ENCODE measurements around the gene ACP2. TPM values are rescaled to one million over a fixed set of nuclear protein-coding genes. Genes with fewer than 3 reads are reported as not detected.

ACP2 gene
- total and polyA plus RNA-seq, 12 donors = 17.2 to 42.6 (median 23.9) TPM

DNA sequence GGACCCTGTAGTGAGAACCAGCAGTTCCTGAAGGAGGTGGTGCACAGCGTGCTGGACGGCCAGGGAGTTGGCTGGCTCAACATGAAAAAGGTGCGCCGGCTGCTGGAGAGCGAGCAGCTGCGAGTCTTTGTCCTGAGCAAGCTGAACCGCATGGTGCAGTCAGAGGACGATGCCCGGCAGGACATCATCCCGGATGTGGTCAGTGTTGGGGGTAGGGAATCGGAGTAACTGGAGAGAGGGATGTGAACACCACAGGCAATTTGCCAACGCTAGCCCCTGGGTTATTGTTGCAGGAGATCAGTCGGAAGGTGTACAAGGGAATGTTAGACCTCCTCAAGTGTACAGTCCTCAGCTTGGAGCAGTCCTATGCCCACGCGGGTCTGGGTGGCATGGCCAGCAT, 41.2 kb upstream of the ACP2 start:
- TF ChIP-seq, protein P1, sequence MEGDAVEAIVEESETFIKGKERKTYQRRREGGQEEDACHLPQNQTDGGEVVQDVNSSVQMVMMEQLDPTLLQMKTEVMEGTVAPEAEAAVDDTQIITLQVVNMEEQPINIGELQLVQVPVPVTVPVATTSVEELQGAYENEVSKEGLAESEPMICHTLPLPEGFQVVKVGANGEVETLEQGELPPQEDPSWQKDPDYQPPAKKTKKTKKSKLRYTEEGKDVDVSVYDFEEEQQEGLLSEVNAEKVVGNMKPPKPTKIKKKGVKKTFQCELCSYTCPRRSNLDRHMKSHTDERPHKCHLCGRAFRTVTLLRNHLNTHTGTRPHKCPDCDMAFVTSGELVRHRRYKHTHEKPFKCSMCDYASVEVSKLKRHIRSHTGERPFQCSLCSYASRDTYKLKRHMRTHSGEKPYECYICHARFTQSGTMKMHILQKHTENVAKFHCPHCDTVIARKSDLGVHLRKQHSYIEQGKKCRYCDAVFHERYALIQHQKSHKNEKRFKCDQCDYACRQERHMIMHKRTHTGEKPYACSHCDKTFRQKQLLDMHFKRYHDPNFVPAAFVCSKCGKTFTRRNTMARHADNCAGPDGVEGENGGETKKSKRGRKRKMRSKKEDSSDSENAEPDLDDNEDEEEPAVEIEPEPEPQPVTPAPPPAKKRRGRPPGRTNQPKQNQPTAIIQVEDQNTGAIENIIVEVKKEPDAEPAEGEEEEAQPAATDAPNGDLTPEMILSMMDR (IDR thresholded peaks at IDR 0.05) = no peak
- Histone ChIP-seq H3K4me3 (no peak overlapping the region), H3K9me3 (no peaks in the 10 kb centered on the region), H3K27me3 (no peaks in the 10 kb centered on the region), H3K4me1 (peaks cover 0 to 38% (median 21%) of the 10 kb centered on the region in 9 donors), H3K27ac (no peak overlapping the region), H3K36me3 (peaks cover 0 to 100% (median 9%) of the 10 kb centered on the region in 9 donors)
- intact Hi-C loops (cut with DNase I) = no loop called here
- DNase-seq = no peak
- 95% methylated on average over 15 of the region's 15 CpGs for WGBS, 2 donors
- no peak for ATAC-seq

DNA sequence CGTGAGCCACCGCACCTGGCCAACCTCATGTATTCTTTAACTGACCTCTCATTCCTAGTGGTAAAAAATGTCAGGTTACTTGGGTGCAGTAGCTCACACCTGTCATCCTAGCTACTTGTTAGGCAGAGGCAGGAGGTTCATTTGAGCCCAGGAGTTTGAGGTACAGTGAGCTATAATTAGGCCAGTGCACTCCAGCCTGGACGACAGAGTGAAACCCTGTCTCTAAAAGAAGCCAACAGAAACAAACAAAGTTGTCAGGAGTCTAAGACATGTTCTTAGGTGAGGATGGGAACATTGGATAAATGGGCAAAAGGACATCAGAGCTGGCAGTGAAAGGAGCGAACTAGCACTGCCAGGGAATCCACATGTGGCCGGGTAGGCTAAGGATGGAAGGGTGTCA, 39.5 kb upstream of the ACP2 start:
- Histone ChIP-seq H3K36me3 (peaks cover 0 to 100% (median 16%) of the 10 kb centered on the region in 9 donors), H3K27me3 (no peaks in the 10 kb centered on the region), H3K4me1 (peaks cover 0 to 40% (median 21%) of the 10 kb centered on the region in 9 donors), H3K9me3 (no peaks in the 10 kb centered on the region), H3K27ac (peak overlapping the region; percentile 31 to 78 (median 65)), H3K4me3 (no peak overlapping the region)
- TF ChIP-seq, protein P1 (IDR thresholded peaks at IDR 0.05) = no peak
- intact Hi-C loops (cut with DNase I) = loop anchor here in 1 of 10 donors (1.0 kb wide), 1 partner anchor 17 kb away; no protein-coding TSS in a partner anchor
- DNase-seq = no peak
- 64 to 65% methylated on average over 5 of the region's 5 CpGs for WGBS, 2 donors
- ATAC-seq = peak; percentile 50 to 91 (median 68)

DNA sequence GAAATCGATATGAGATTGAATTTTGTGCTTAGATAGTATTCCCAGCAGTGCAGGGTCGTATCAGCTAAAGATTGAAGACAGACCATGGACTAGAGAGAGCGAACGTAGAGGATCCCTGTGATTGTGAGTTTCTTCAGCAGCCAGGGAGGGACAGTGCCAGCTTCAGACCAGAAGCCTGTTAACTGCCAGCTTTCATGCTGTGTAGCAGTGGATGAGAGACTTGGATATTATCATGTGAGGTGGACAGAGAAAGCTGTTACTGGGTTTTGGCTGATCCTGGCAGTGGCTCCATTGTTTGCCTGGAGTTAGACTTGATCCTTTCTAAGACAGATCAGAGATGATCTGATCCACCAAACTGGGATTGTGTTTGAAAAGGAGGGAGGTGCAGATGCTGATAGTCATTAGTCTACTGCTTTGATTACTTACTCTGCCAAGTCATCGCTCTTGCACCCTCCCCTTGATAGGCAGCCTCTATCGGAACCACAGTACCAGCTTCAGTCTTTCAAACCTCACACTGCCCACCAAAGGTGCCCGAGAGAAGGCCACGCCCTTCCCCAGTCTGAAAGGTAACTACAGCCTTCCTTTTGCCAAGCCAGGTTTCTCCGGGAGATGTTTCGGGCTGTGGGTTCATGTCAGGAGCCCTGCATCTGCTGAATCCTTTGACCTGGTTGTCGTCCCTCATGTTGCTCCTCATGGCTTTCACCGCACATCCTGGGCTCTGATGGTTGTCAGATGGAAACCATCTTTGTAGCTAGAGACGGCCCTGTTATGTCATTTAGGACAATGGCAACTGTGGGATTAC, 37.6 kb upstream of the ACP2 start:
- DNase-seq = no peak
- peak overlapping the region in 9 of 10 donors; percentile 4 to 78 (median 41) for H3K27ac ChIP-seq
- TF ChIP-seq, protein P1 (IDR thresholded peaks at IDR 0.05) = no peak
- H3K4me1 ChIP-seq = peaks cover 0 to 42% (median 21%) of the 10 kb centered on the region in 9 donors
- H3K27me3 ChIP-seq = no peaks in the 10 kb centered on the region
- 84 to 87% methylated on average over 13 of the region's 13 CpGs for WGBS, 2 donors
- intact Hi-C loops (cut with DNase I) = no loop called here
- H3K4me3 ChIP-seq = no peak overlapping the region
- H3K9me3 ChIP-seq = no peaks in the 10 kb centered on the region
- H3K36me3 ChIP-seq = peaks cover 0 to 100% (median 22%) of the 10 kb centered on the region in 9 donors
- ATAC-seq = peak in 6 of 8 donors; percentile 12 to 63 (median 41)

DNA sequence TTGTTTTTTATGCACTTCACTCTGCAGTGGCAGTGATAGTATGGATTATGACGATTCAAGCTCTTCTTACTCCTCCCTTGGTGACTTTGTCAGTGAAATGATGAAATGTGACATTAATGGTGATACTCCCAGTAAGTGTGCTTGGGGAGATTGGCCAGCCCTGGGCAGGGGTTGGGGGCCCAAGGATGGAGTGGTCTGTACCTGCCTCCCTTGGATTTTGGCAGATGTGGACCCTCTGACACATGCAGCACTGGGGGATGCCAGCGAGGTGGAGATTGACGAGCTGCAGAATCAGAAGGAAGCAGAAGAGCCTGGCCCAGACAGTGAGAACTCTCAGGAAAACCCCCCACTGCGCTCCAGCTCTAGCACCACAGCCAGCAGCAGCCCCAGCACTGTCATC, 35.5 kb upstream of the ACP2 start:
- WGBS, 2 donors = 90 to 95% methylated on average over 4 of the region's 4 CpGs
- peaks cover 0 to 61% (median 29%) of the 10 kb centered on the region in 9 donors for H3K4me1 ChIP-seq

More for the DNA sequence above, 35.5 kb upstream of the ACP2 start:
- intact Hi-C loops (cut with DNase I) = no loop called here
- no peak overlapping the region for H3K27ac ChIP-seq
- TF ChIP-seq, protein P1 (IDR thresholded peaks at IDR 0.05) = no peak
- no peak overlapping the region for H3K4me3 ChIP-seq
- peaks cover 0 to 100% (median 22%) of the 10 kb centered on the region in 9 donors for H3K36me3 ChIP-seq
- no peaks in the 10 kb centered on the region for H3K27me3 ChIP-seq
- no peaks in the 10 kb centered on the region for H3K9me3 ChIP-seq
- no peak for DNase-seq
- ATAC-seq = no peak
